ENCODE data around the gene NBAS. TPM values are rescaled to one million over a fixed set of nuclear protein-coding genes. Genes with fewer than 3 reads are reported as not detected.
A peak's percentile ranks its signal among the peaks of the same experiment; 100 is the strongest.

The NBAS gene
- total and polyA plus RNA-seq, 9 of the 15 experiments (the other 6 are each of a cell fraction or from before 2014, with no cell fraction given), result 15.3 to 94.4 (median 69.9) TPM

- TF ChIP-seq TRIM28 (IDR thresholded peaks at IDR 0.05), result no peak
- no peak for TF ChIP-seq CTCFL (IDR thresholded peaks at IDR 0.05; ENCODE audit: borderline replicate concordance, insufficient read depth, low read depth, low read length, poor library complexity, severe bottlenecking)
- TF ChIP-seq ZNF212 (CRISPR knock-in tag; IDR thresholded peaks at IDR 0.05), result no peak
- TF ChIP-seq TFAM (CRISPR knock-in tag; conservative IDR thresholded peaks at IDR 0.05), result no peak
- TF ChIP-seq XRCC3 (IDR thresholded peaks at IDR 0.05), result no peak
- peak; percentile 53; the same call in 1 of the 2 replicates for TF ChIP-seq ADNP (tag; IDR thresholded peaks at IDR 0.05)
- TF ChIP-seq SRSF3 (IDR thresholded peaks at IDR 0.05; ENCODE audit: insufficient read depth, low read length), result no peak
- TF ChIP-seq RREB1 (CRISPR knock-in tag; IDR thresholded peaks at IDR 0.05), result no peak
- TF ChIP-seq CLOCK (CRISPR knock-in tag; IDR thresholded peaks at IDR 0.05; ENCODE audit: borderline replicate concordance), result no peak
- no peak for TF ChIP-seq PCBP2 (IDR thresholded peaks at IDR 0.05; ENCODE audit: low read depth, low read length, poor library complexity, severe bottlenecking)
- no peak for TF ChIP-seq HOMEZ (CRISPR knock-in tag; IDR thresholded peaks at IDR 0.05)
- TF ChIP-seq FUS (optimal IDR thresholded peaks at IDR 0.05; ENCODE audit: low read depth, low read length), result no peak
- peak; percentile 93 for TF ChIP-seq CBFA2T3 (IDR thresholded peaks at IDR 0.05)
- TF ChIP-seq USF1 (CRISPR knock-in tag; IDR thresholded peaks at IDR 0.05), result no peak
These were observed 307.3 kb downstream of the NBAS start (continued) for GRCh38 chr2:15253835-15254286.

Measured in K562 (cell line).